H1 (cell line): ENCODE data around the gene AVPR2. TPM values are rescaled to one million over a fixed set of nuclear protein-coding genes. Genes with fewer than 3 reads are reported as not detected.

Experiments used
- CTCF ChIA-PET: fragments of 300-600 bp; sonication (Branson Sonifier 250); formaldehyde crosslinking; loops from one replicate; lab custom pipeline; 2021; ENCODE audit not compliant: partially characterized antibody; lab: Charles Lee
- POLR2A ChIA-PET: fragments of 300-600 bp; sonication (Branson Sonifier 250); formaldehyde crosslinking; loops from one replicate; lab custom pipeline; 2021; ENCODE audit warnings: inconsistent platforms; ENCODE audit not compliant: partially characterized antibody; lab: Charles Lee
- DNase-seq, 2 experiments: peaks; one replicate each; pipeline versions ENCODE4 v3.0.0 to v3.0.0-alpha.2; 2010 to 2022; ENCODE audit warnings: low spot score in 2 of 2, low read depth in 1 of 2, mixed read lengths in 1 of 2
- FAIRE-seq: peaks from 2 replicates; lab custom pipeline; 2011; peaks lifted over from hg19 to GRCh38; lab: Jason Lieb, UNC
- H2AFZ ChIP-seq: 2 replicates; pipeline ENCODE4 v1.8.1; 2012; ENCODE audit warnings: low read length, inconsistent platforms
- H2AK5ac ChIP-seq: 2 replicates; pipeline ENCODE4 v1.6.1; 2013; ENCODE audit warnings: low read depth, low read length
- H2BK120ac ChIP-seq: replicated peaks from 2 replicates; pipeline ENCODE3; 2013; ENCODE audit warnings: low read depth, low read length, inconsistent platforms
- H2BK12ac ChIP-seq: 2 replicates; pipeline ENCODE4 v1.6.1; 2013; ENCODE audit warnings: low read depth, low read length
- H2BK15ac ChIP-seq: 2 replicates; pipeline ENCODE4 v1.6.1; 2013; ENCODE audit warnings: low read length
- H2BK20ac ChIP-seq: 2 replicates; pipeline ENCODE4 v1.6.1; 2013; ENCODE audit warnings: low read length
- H2BK5ac ChIP-seq: 2 replicates; pipeline ENCODE4 v1.6.1; 2013; ENCODE audit warnings: low read depth, low read length
- H3K14ac ChIP-seq: 2 replicates; pipeline ENCODE4 v1.6.1; 2013; ENCODE audit warnings: inconsistent platforms; ENCODE audit not compliant: insufficient read length
- H3K18ac ChIP-seq: 2 replicates; pipeline ENCODE4 v1.6.1; 2013; ENCODE audit warnings: low read length; ENCODE audit errors: extremely low read depth
- H3K23ac ChIP-seq: 2 replicates; pipeline ENCODE4 v1.6.1; 2013; ENCODE audit warnings: inconsistent platforms; ENCODE audit not compliant: insufficient read length
- H3K23me2 ChIP-seq: 2 replicates; pipeline ENCODE4 v1.6.1; 2013; ENCODE audit warnings: low read depth, low read length
- H3K27ac ChIP-seq: 2 replicates; pipeline ENCODE4 v1.6.1; 2011; ENCODE audit warnings: low read depth, low read length, inconsistent platforms
- H3K27me3 ChIP-seq, 4 experiments: replicated peaks in 1 of 4; 1 replicate in 1 of 4; 2 replicates in 3 of 4; pipeline versions ENCODE4 v1.6.1 to v1.8.1; 2011 to 2013; ENCODE audit warnings: low read length in 3 of 4, mild to moderate bottlenecking in 3 of 4, inconsistent platforms in 2 of 4, mixed read lengths in 2 of 4, moderate library complexity in 1 of 4; ENCODE audit not compliant: control insufficient read depth in 3 of 4, insufficient read depth in 3 of 4; ENCODE audit errors: extremely low read depth in 1 of 4
- H3K36me3 ChIP-seq, 4 experiments: 2 replicates each; pipeline versions ENCODE4 v1.6.1 to v1.8.1; 2011 to 2013; ENCODE audit warnings: mild to moderate bottlenecking in 4 of 4, low read length in 3 of 4, moderate library complexity in 2 of 4, control low read depth in 1 of 4, inconsistent platforms in 1 of 4; ENCODE audit not compliant: insufficient read depth in 4 of 4, control insufficient read depth in 2 of 4
- H3K4ac ChIP-seq: replicated peaks from 2 replicates; pipeline ENCODE3; 2013; ENCODE audit warnings: low read length, low read depth, mixed read lengths, inconsistent platforms; ENCODE audit not compliant: insufficient read length
- H3K4me1 ChIP-seq, 4 experiments: replicated peaks in 1 of 4; 1 replicate in 1 of 4; 2 replicates in 3 of 4; pipeline versions ENCODE4 v1.6.1 to v1.8.1; 2011 to 2013; ENCODE audit warnings: low read length in 3 of 4, inconsistent platforms in 2 of 4, mixed read lengths in 1 of 4; ENCODE audit not compliant: insufficient read depth in 4 of 4, control insufficient read depth in 3 of 4
- H3K4me2 ChIP-seq, 2 experiments: 2 replicates each; pipeline versions ENCODE4 v1.6.1 to v1.8.1; 2011 to 2013; ENCODE audit warnings: low read depth in 2 of 2, low read length in 2 of 2, control low read depth in 1 of 2, inconsistent platforms in 1 of 2, mild to moderate bottlenecking in 1 of 2; ENCODE audit not compliant: insufficient read depth in 1 of 2
- H3K4me3 ChIP-seq, 4 experiments: fragments of 200-600, 300-600 bp in 1 of 4; sonication (generic), shearing (Covaris generic), sonication (Bioruptor Twin) in 1 of 4; 2 replicates each; pipeline versions ENCODE4 v1.5.1 to v1.8.1; 2011 to 2016; ENCODE audit warnings: low read length in 4 of 4, low read depth in 3 of 4, control low read depth in 2 of 4, inconsistent platforms in 2 of 4, mild to moderate bottlenecking in 2 of 4, mixed read lengths in 1 of 4, moderate library complexity in 1 of 4; ENCODE audit not compliant: insufficient read depth in 2 of 4; ENCODE audit errors: extremely low read depth in 1 of 4
- H3K56ac ChIP-seq: replicated peaks from 2 replicates; pipeline ENCODE3; 2013; ENCODE audit warnings: low read depth, mild to moderate bottlenecking, mixed read lengths, low read length, inconsistent platforms; ENCODE audit not compliant: insufficient read length
- H3K79me1 ChIP-seq: 2 replicates; pipeline ENCODE4 v1.6.1; 2013; ENCODE audit warnings: low read depth, low read length, control low read depth
- H3K79me2 ChIP-seq, 2 experiments: 2 replicates each; pipeline versions ENCODE4 v1.6.1 to v1.8.1; 2012 to 2013; ENCODE audit warnings: low read length in 2 of 2, mild to moderate bottlenecking in 2 of 2, inconsistent platforms in 1 of 2; ENCODE audit not compliant: insufficient read depth in 2 of 2, control insufficient read depth in 1 of 2
- H3K9ac ChIP-seq, 4 experiments: replicated peaks in 1 of 4; 1 replicate in 1 of 4; 2 replicates in 3 of 4; pipeline versions ENCODE4 v1.6.1 to v1.8.1; 2011 to 2013; ENCODE audit warnings: low read depth in 3 of 4, low read length in 3 of 4, control low read depth in 2 of 4, mild to moderate bottlenecking in 2 of 4, moderate library complexity in 2 of 4, inconsistent platforms in 1 of 4; ENCODE audit errors: extremely low read depth in 1 of 4
- H3K9me3 ChIP-seq, 2 experiments: 2 replicates each; pipeline versions ENCODE4 v1.6.1 to v1.8.1; 2012 to 2013; ENCODE audit warnings: mild to moderate bottlenecking in 2 of 2, moderate library complexity in 2 of 2, control low read depth in 1 of 2, inconsistent platforms in 1 of 2, low read depth in 1 of 2, low read length in 1 of 2, mixed read lengths in 1 of 2; ENCODE audit not compliant: insufficient read depth in 2 of 2
- H4K20me1 ChIP-seq, 2 experiments: replicated peaks in 1 of 2; 2 replicates each; pipeline versions ENCODE3 to v1.8.1; 2011 to 2013; ENCODE audit warnings: inconsistent platforms in 2 of 2, low read length in 2 of 2, mild to moderate bottlenecking in 1 of 2; ENCODE audit not compliant: insufficient read depth in 2 of 2, control insufficient read depth in 1 of 2
- H4K5ac ChIP-seq: 2 replicates; pipeline ENCODE4 v1.6.1; 2013; ENCODE audit warnings: low read length, low read depth, mixed read lengths, inconsistent platforms; ENCODE audit not compliant: insufficient read length
- H4K8ac ChIP-seq: 2 replicates; pipeline ENCODE4 v1.8.0; 2013; ENCODE audit warnings: mild to moderate bottlenecking, moderate library complexity, low read length, inconsistent platforms; ENCODE audit not compliant: insufficient read depth; ENCODE audit errors: extremely low read depth
- H4K91ac ChIP-seq: replicated peaks from 2 replicates; pipeline ENCODE3; 2013; ENCODE audit warnings: low read length, mixed read lengths, inconsistent platforms; ENCODE audit not compliant: insufficient read length
- CHD2 ChIP-seq: IDR thresholded peaks from 2 replicates; pipeline ENCODE4 v1.6.1; 2012; ENCODE audit warnings: low read length, improper control_type of control experiment
- FOSL1 ChIP-seq: IDR thresholded peaks from 2 replicates; pipeline ENCODE4 v1.6.1; 2011; ENCODE audit warnings: mild to moderate bottlenecking, low read depth, low read length, moderate library complexity; ENCODE audit not compliant: insufficient read depth
- KDM1A ChIP-seq: fragments of 200-600, 300-600 bp; sonication (generic); IDR thresholded peaks from 2 replicates; pipeline ENCODE4 v1.7.1; 2016; ENCODE audit warnings: mild to moderate bottlenecking, low read length, borderline replicate concordance
- POLR2AphosphoS5 ChIP-seq: IDR thresholded peaks from 2 replicates; pipeline ENCODE4 v1.6.1; 2011; ENCODE audit warnings: low read depth, low read length
- RXRA ChIP-seq: IDR thresholded peaks from 2 replicates; pipeline ENCODE4 v1.6.1; 2011; ENCODE audit warnings: low read depth, mild to moderate bottlenecking, low read length, moderate library complexity; ENCODE audit not compliant: insufficient read depth
- SIX5 ChIP-seq: IDR thresholded peaks from 2 replicates; pipeline ENCODE4 v1.6.1; 2011; ENCODE audit warnings: mild to moderate bottlenecking, low read depth, low read length
- SRF ChIP-seq: IDR thresholded peaks from 2 replicates; pipeline ENCODE4 v1.6.1; 2011; ENCODE audit warnings: mild to moderate bottlenecking, low read depth, low read length, moderate library complexity
- TAF1 ChIP-seq: IDR thresholded peaks from 2 replicates; pipeline ENCODE4 v1.6.1; 2011; ENCODE audit warnings: mild to moderate bottlenecking, low read depth, low read length
- WGBS, 2 experiments: shearing (Covaris generic) in 1 of 2; methylation state at CpG; one replicate each; pipeline versions ENCODE4 v1.1.6 to v1.1.7; 2013 to 2015; ENCODE audit warnings: low lambda C conversion rate in 2 of 2, mixed read lengths in 2 of 2, inconsistent platforms in 1 of 2, low coverage in 1 of 2, missing lambda C conversion rate in 1 of 2; ENCODE audit not compliant: insufficient replicate concordance in 2 of 2, insufficient coverage in 1 of 2, insufficient read length in 1 of 2; ENCODE audit errors: extremely low coverage in 1 of 2, missing lambda C conversion rate in 1 of 2; 5-methylcytosine and 5-hydroxymethylcytosine counted together
- polyA plus RNA-seq, 7 experiments: library from polyadenylated mRNA; depleted of rRNA in 3 of 7; stranded (reverse) in 5 of 7; unstranded in 2 of 7; fragments of >200 nt in 5 of 7; fragments of 200-250 nt in 2 of 7; gene quantifications; 1 replicate in 5 of 7; 2 replicates in 1 of 7; 4 replicates in 1 of 7; pipeline versions ENCODE4 v1.2.1 to v1.2.3, GENCODE V29; 2011 to 2013; ENCODE audit warnings: missing spikeins in 2 of 7, mixed read lengths in 2 of 7
- total RNA-seq: library from RNA; stranded (reverse); fragmentation: NEBNext Ultra II Directional; extraction: Animal tissue kit (Norgen Biotek cat#: 25700); gene quantifications from 2 replicates; pipeline ENCODE4 v1.2.1, GENCODE V29; 2021

Gene AVPR2
- total and polyA plus RNA-seq, 2 of the 8 experiments (the other 6 are each of a cell fraction or from before 2014, with no cell fraction given) = 0.09 TPM; not detected in 1

- no peak for DNase-seq
- no peak overlapping the region for H4K91ac ChIP-seq
- H3K18ac ChIP-seq = no peak overlapping the region
- H2BK15ac ChIP-seq = no peak overlapping the region
- H3K79me2 ChIP-seq = no peaks in the 10 kb centered on the region
- H3K27me3 ChIP-seq = no peaks in the 10 kb centered on the region
- H4K20me1 ChIP-seq = peaks cover 0 to 4% of the 10 kb centered on the region in 2 experiments
- no peak overlapping the region for H2BK20ac ChIP-seq
- no peak overlapping the region for H2BK12ac ChIP-seq
- peaks cover 3% of the 10 kb centered on the region; the same call in 1 of the 2 replicates for H3K23me2 ChIP-seq
- WGBS, 2 experiments = 99% methylated on average over 12 of the region's 32 CpGs; no CpG with 5 or more reads in 1 of the 2 experiments
- no peaks in the 10 kb centered on the region for H3K79me1 ChIP-seq
- peaks cover 0 to 15% (median 0%) of the 10 kb centered on the region in 4 experiments; a peak in 1 of 7 replicates for H3K4me1 ChIP-seq
- no peak overlapping the region for H3K56ac ChIP-seq
- H4K8ac ChIP-seq = no peak overlapping the region
- CTCF ChIA-PET = interaction anchor here (1.1 to 2.3 kb wide), 4 partner anchors 10 to 169 kb away, joined by 3 to 9 read pairs (median 4); no protein-coding TSS in a partner anchor
- no peak overlapping the region for H3K4ac ChIP-seq
- H2BK120ac ChIP-seq = no peak overlapping the region
- no peak overlapping the region for H3K9ac ChIP-seq
- H3K36me3 ChIP-seq = no peaks in the 10 kb centered on the region; a peak in 1 of 8 replicates
- H3K9me3 ChIP-seq = no peaks in the 10 kb centered on the region
- H2BK5ac ChIP-seq = no peak overlapping the region
- H3K14ac ChIP-seq = no peak overlapping the region
- no peak overlapping the region for H3K27ac ChIP-seq
- FAIRE-seq = no peak
- H3K4me3 ChIP-seq = no peak overlapping the region
- no peak overlapping the region for H2AFZ ChIP-seq
- no peak overlapping the region for H3K4me2 ChIP-seq
- H2AK5ac ChIP-seq = no peak overlapping the region
- no peak overlapping the region for H4K5ac ChIP-seq
- POLR2A ChIA-PET = interaction anchor here (0.8 to 1.6 kb wide), 4 partner anchors 12 to 307 kb away, joined by 3 to 5 read pairs (median 4); no protein-coding TSS in a partner anchor
- no peak overlapping the region for H3K23ac ChIP-seq
- no peak for TF ChIP-seq POLR2AphosphoS5
- no peak for TF ChIP-seq RXRA
- TF ChIP-seq CHD2 = no peak
- TF ChIP-seq SIX5 = no peak
- TF ChIP-seq FOSL1 = no peak
- no peak for TF ChIP-seq KDM1A
- no peak for TF ChIP-seq SRF
- no peak for TF ChIP-seq TAF1
Observed at GRCh38 chrX:153905481-153906095, 1.1 kb downstream of the AVPR2 start.
